IMR-90 (cell line): Measurements from ENCODE around the gene TMEM38B. TPM values are rescaled to one million over a fixed set of nuclear protein-coding genes. Genes with fewer than 3 reads are reported as not detected.
"Not testable (repeated sequence)": the region's sequence is repeated elsewhere in the genome, so short reads cannot be mapped to it uniquely, and the experiment has no call there.

Source experiments
- ATAC-seq: fragments of 200-7000 bp; cut with Tn5 transposase; 2 replicates; pipeline ENCODE4 v1.9.1; 2020; ENCODE audit warnings: low read depth, mild to moderate bottlenecking, moderate library complexity
- BruUV-seq: library from RNA; stranded (reverse); fragments of 400-500 nt; replicated peaks from 2 replicates; lab custom pipeline; 2021; lab: Mats Ljungman, UMichigan
- CTCF ChIA-PET: fragments of 300-600 bp; formaldehyde crosslinking; extraction: SDS; loops from one replicate; lab custom pipeline; 2021; ENCODE audit warnings: antibody characterized with exemption; lab: Yijun Ruan, JAX
- POLR2A ChIA-PET: fragments of 300-600 bp; sonication (Branson Sonifier 250); formaldehyde crosslinking; loops from one replicate; lab custom pipeline; 2022; ENCODE audit warnings: antibody characterized with exemption; ENCODE audit not compliant: unreplicated experiment; lab: Charles Lee
- DNase-seq: peaks from one replicate; pipeline ENCODE4 v3.0.0; 2013
- H2AFZ ChIP-seq: replicated peaks from 2 replicates; pipeline ENCODE3; 2013; ENCODE audit warnings: low read length, mild to moderate bottlenecking; ENCODE audit not compliant: poor library complexity
- H2AK5ac ChIP-seq: 2 replicates; pipeline ENCODE4 v1.6.1; 2013; ENCODE audit warnings: low read depth, low read length, inconsistent platforms
- H2AK9ac ChIP-seq: replicated peaks from 2 replicates; pipeline ENCODE3; 2013; ENCODE audit warnings: mild to moderate bottlenecking, low read depth, low read length, moderate library complexity; ENCODE audit not compliant: poor library complexity
- H2BK120ac ChIP-seq: 2 replicates; pipeline ENCODE4 v1.6.1; 2013; ENCODE audit warnings: low read depth, low read length, inconsistent platforms
- H2BK15ac ChIP-seq: 3 replicates; pipeline ENCODE4 v1.6.1; 2013; ENCODE audit warnings: low read depth, low read length, inconsistent platforms
- H2BK20ac ChIP-seq: 2 replicates; pipeline ENCODE4 v1.6.1; 2013; ENCODE audit warnings: low read depth, mild to moderate bottlenecking, inconsistent platforms, low read length, moderate library complexity
- H2BK5ac ChIP-seq: 2 replicates; pipeline ENCODE4 v1.6.1; 2013; ENCODE audit warnings: mild to moderate bottlenecking, low read depth, low read length, inconsistent platforms; ENCODE audit not compliant: poor library complexity, severe bottlenecking
- H3K14ac ChIP-seq: replicated peaks from 2 replicates; pipeline ENCODE4 v1.6.1; 2013; ENCODE audit warnings: low read depth, low read length, inconsistent platforms
- H3K18ac ChIP-seq: 2 replicates; pipeline ENCODE4 v1.6.1; 2013; ENCODE audit warnings: low read depth, low read length, control low read depth
- H3K23ac ChIP-seq: 2 replicates; pipeline ENCODE4 v1.6.1; 2013; ENCODE audit warnings: low read depth, low read length, inconsistent platforms
- H3K27ac ChIP-seq: 2 replicates; pipeline ENCODE4 v1.5.1; 2013; ENCODE audit warnings: mild to moderate bottlenecking, control low read depth, low read length; ENCODE audit not compliant: insufficient read depth
- H3K27me3 ChIP-seq: 2 replicates; pipeline ENCODE4 v1.6.1; 2013; ENCODE audit warnings: low read length; ENCODE audit not compliant: control insufficient read depth, insufficient read depth
- H3K36me3 ChIP-seq: 2 replicates; pipeline ENCODE4 v1.6.1; 2013; ENCODE audit warnings: low read length, mixed read lengths; ENCODE audit not compliant: control insufficient read depth, insufficient read depth
- H3K4ac ChIP-seq: 2 replicates; pipeline ENCODE4 v1.6.1; 2013; ENCODE audit warnings: low read depth, low read length, inconsistent platforms
- H3K4me1 ChIP-seq: 2 replicates; pipeline ENCODE4 v1.6.1; 2013; ENCODE audit warnings: low read length, mixed read lengths; ENCODE audit not compliant: control insufficient read depth, insufficient read depth
- H3K4me2 ChIP-seq: 2 replicates; pipeline ENCODE4 v1.6.1; 2013; ENCODE audit warnings: low read depth, mild to moderate bottlenecking, control low read depth, low read length, moderate library complexity
- H3K4me3 ChIP-seq: 2 replicates; pipeline ENCODE4 v1.5.1; 2013; ENCODE audit warnings: low read depth, mild to moderate bottlenecking, control low read depth, low read length, moderate library complexity; ENCODE audit not compliant: insufficient read depth
- H3K56ac ChIP-seq: 2 replicates; pipeline ENCODE4 v1.6.1; 2013; ENCODE audit warnings: low read length, inconsistent platforms; ENCODE audit not compliant: insufficient read depth; ENCODE audit errors: extremely low read depth
- H3K79me1 ChIP-seq, 2 experiments: 2 replicates each; pipeline ENCODE4 v1.6.1; 2013; ENCODE audit warnings: low read length in 2 of 2, inconsistent platforms in 1 of 2, low read depth in 1 of 2
- H3K9ac ChIP-seq: 2 replicates; pipeline ENCODE4 v1.6.1; 2013; ENCODE audit warnings: low read depth, low read length, control low read depth
- H3K9me1 ChIP-seq: 2 replicates; pipeline ENCODE4 v1.6.1; 2013; ENCODE audit warnings: low read length, inconsistent platforms; ENCODE audit not compliant: insufficient read depth
- H3K9me3 ChIP-seq: 2 replicates; pipeline ENCODE4 v1.6.1; 2013; ENCODE audit warnings: low read length; ENCODE audit not compliant: control insufficient read depth, insufficient read depth
- H4K20me1 ChIP-seq: 2 replicates; pipeline ENCODE4 v1.6.1; 2013; ENCODE audit warnings: low read length, inconsistent platforms; ENCODE audit not compliant: insufficient read depth
- H4K5ac ChIP-seq: 2 replicates; pipeline ENCODE4 v1.6.1; 2013; ENCODE audit warnings: mild to moderate bottlenecking, low read depth, low read length, control low read depth
- H4K8ac ChIP-seq, 2 experiments: 2 replicates each; pipeline ENCODE4 v1.6.1; 2013; ENCODE audit warnings: low read depth in 2 of 2, low read length in 2 of 2, control low read depth in 1 of 2, inconsistent platforms in 1 of 2
- H4K91ac ChIP-seq: 2 replicates; pipeline ENCODE4 v1.6.1; 2013; ENCODE audit warnings: low read depth, low read length, inconsistent platforms; ENCODE audit not compliant: insufficient read depth
- WGBS, 2 experiments: methylation state at CpG; one replicate each; pipeline versions ENCODE4 v1.1.5 to v1.1.7; 2013; ENCODE audit warnings: missing lambda C conversion rate in 2 of 2; ENCODE audit not compliant: insufficient read length in 1 of 2; ENCODE audit errors: extremely low coverage in 2 of 2; 5-methylcytosine and 5-hydroxymethylcytosine counted together
- dilution Hi-C: fragments of 300-500 bp; cut with HindIII; formaldehyde crosslinking; loops from one replicate; pipeline ENCODE4 v1.14.3; 2018; ENCODE audit warnings: low sequenced_read_pairs; ENCODE audit not compliant: unreplicated experiment
- in situ Hi-C: fragments of 300-500 bp; cut with MboI; formaldehyde crosslinking; loops from 3 replicates; pipeline ENCODE4 v1.14.3; 2019; ENCODE audit warnings: low sequenced_read_pairs, inconsistent platforms, mixed read lengths
- intact Hi-C: fragments of 100-400 bp; cut with micrococcal nuclease; formaldehyde crosslinking; loops from 2 replicates; pipeline ENCODE4 v1.10.0; 2022
- polyA plus RNA-seq, 3 experiments: library from polyadenylated mRNA; depleted of rRNA; stranded (reverse); fragments of >200 nt; gene quantifications; 2 replicates each; pipeline ENCODE4 v1.2.3, GENCODE V29; 2012; ENCODE audit warnings: low replicate concordance in 1 of 3
- total RNA-seq: library from RNA; depleted of rRNA; stranded (reverse); fragments of >200 nt; gene quantifications from 2 replicates; pipeline ENCODE4 v1.2.3, GENCODE V29; 2012

The TMEM38B gene
- total and polyA plus RNA-seq, 2 of the 4 experiments (the other 2 are of a cell fraction) = 3.3 to 11.5 TPM

- H3K27ac ChIP-seq, dilution Hi-C loops, H3K23ac ChIP-seq, CTCF ChIA-PET, H3K79me1 ChIP-seq, H3K36me3 ChIP-seq, POLR2A ChIA-PET, H2BK120ac ChIP-seq, H4K20me1 ChIP-seq, H3K14ac ChIP-seq, H3K4ac ChIP-seq, H3K18ac ChIP-seq, H4K91ac ChIP-seq, H2BK5ac ChIP-seq, H2AK9ac ChIP-seq, H3K56ac ChIP-seq, H3K9ac ChIP-seq, H3K27me3 ChIP-seq, H3K4me3 ChIP-seq, H4K5ac ChIP-seq, H3K4me2 ChIP-seq, ATAC-seq, H2BK20ac ChIP-seq, H3K9me3 ChIP-seq, H2AFZ ChIP-seq, in situ Hi-C loops, H3K4me1 ChIP-seq, BruUV-seq, H2AK5ac ChIP-seq, H4K8ac ChIP-seq, DNase-seq, intact Hi-C loops, H2BK15ac ChIP-seq, H3K9me1 ChIP-seq: not testable (repeated sequence)
- WGBS, 2 experiments = no CpG with 5 or more reads among the region's 5 CpGs
Measured at GRCh38 chr9:105728230-105728629, 33.9 kb downstream of the TMEM38B start.

- H2AFZ ChIP-seq, H3K4me3 ChIP-seq, H3K18ac ChIP-seq, CTCF ChIA-PET, H3K14ac ChIP-seq, H4K91ac ChIP-seq, H3K4me1 ChIP-seq, H3K36me3 ChIP-seq, H4K20me1 ChIP-seq, H3K56ac ChIP-seq, POLR2A ChIA-PET, H3K4me2 ChIP-seq, H3K9me1 ChIP-seq, H4K8ac ChIP-seq, H2BK15ac ChIP-seq, H3K27me3 ChIP-seq, H3K79me1 ChIP-seq, intact Hi-C loops, H4K5ac ChIP-seq, dilution Hi-C loops, H2AK5ac ChIP-seq, H3K27ac ChIP-seq, H3K4ac ChIP-seq, H2BK120ac ChIP-seq, H3K9ac ChIP-seq, DNase-seq, H2BK5ac ChIP-seq, H3K23ac ChIP-seq, H2AK9ac ChIP-seq, in situ Hi-C loops, H2BK20ac ChIP-seq, BruUV-seq, ATAC-seq, H3K9me3 ChIP-seq: not testable (repeated sequence)
- WGBS, 2 experiments = no CpG with 5 or more reads among the region's 2 CpGs
Measured at GRCh38 chr9:105731420-105731819, 37.1 kb downstream of the TMEM38B start.
